IMR-90 (cell line): ENCODE results near the gene REXO1. TPM values are rescaled to one million over a fixed set of nuclear protein-coding genes. Genes with fewer than 3 reads are reported as not detected.

ENCODE experiments used
- ATAC-seq: fragments of 200-7000 bp; cut with Tn5 transposase; 2 replicates; pipeline ENCODE4 v1.9.1; 2020; ENCODE audit warnings: low read depth, mild to moderate bottlenecking, moderate library complexity
- BruUV-seq: library from RNA; stranded (reverse); fragments of 400-500 nt; replicated peaks from 2 replicates; lab custom pipeline; 2021; lab: Mats Ljungman, UMichigan
- CTCF ChIA-PET: fragments of 300-600 bp; formaldehyde crosslinking; extraction: SDS; loops from one replicate; lab custom pipeline; 2021; ENCODE audit warnings: antibody characterized with exemption; lab: Yijun Ruan, JAX
- POLR2A ChIA-PET: fragments of 300-600 bp; sonication (Branson Sonifier 250); formaldehyde crosslinking; loops from one replicate; lab custom pipeline; 2022; ENCODE audit warnings: antibody characterized with exemption; ENCODE audit not compliant: unreplicated experiment; lab: Charles Lee
- DNase-seq: peaks from one replicate; pipeline ENCODE4 v3.0.0; 2013
- H2AFZ ChIP-seq: replicated peaks from 2 replicates; pipeline ENCODE3; 2013; ENCODE audit warnings: low read length, mild to moderate bottlenecking; ENCODE audit not compliant: poor library complexity
- H2AK5ac ChIP-seq: 2 replicates; pipeline ENCODE4 v1.6.1; 2013; ENCODE audit warnings: low read depth, low read length, inconsistent platforms
- H2AK9ac ChIP-seq: replicated peaks from 2 replicates; pipeline ENCODE3; 2013; ENCODE audit warnings: mild to moderate bottlenecking, low read depth, low read length, moderate library complexity; ENCODE audit not compliant: poor library complexity
- H2BK120ac ChIP-seq: 2 replicates; pipeline ENCODE4 v1.6.1; 2013; ENCODE audit warnings: low read depth, low read length, inconsistent platforms
- H2BK15ac ChIP-seq: 3 replicates; pipeline ENCODE4 v1.6.1; 2013; ENCODE audit warnings: low read depth, low read length, inconsistent platforms
- H2BK20ac ChIP-seq: 2 replicates; pipeline ENCODE4 v1.6.1; 2013; ENCODE audit warnings: low read depth, mild to moderate bottlenecking, inconsistent platforms, low read length, moderate library complexity
- H2BK5ac ChIP-seq: 2 replicates; pipeline ENCODE4 v1.6.1; 2013; ENCODE audit warnings: mild to moderate bottlenecking, low read depth, low read length, inconsistent platforms; ENCODE audit not compliant: poor library complexity, severe bottlenecking
- H3K14ac ChIP-seq: replicated peaks from 2 replicates; pipeline ENCODE4 v1.6.1; 2013; ENCODE audit warnings: low read depth, low read length, inconsistent platforms
- H3K18ac ChIP-seq: 2 replicates; pipeline ENCODE4 v1.6.1; 2013; ENCODE audit warnings: low read depth, low read length, control low read depth
- H3K23ac ChIP-seq: 2 replicates; pipeline ENCODE4 v1.6.1; 2013; ENCODE audit warnings: low read depth, low read length, inconsistent platforms
- H3K27ac ChIP-seq: 2 replicates; pipeline ENCODE4 v1.5.1; 2013; ENCODE audit warnings: mild to moderate bottlenecking, control low read depth, low read length; ENCODE audit not compliant: insufficient read depth
- H3K27me3 ChIP-seq: 2 replicates; pipeline ENCODE4 v1.6.1; 2013; ENCODE audit warnings: low read length; ENCODE audit not compliant: control insufficient read depth, insufficient read depth
- H3K36me3 ChIP-seq: 2 replicates; pipeline ENCODE4 v1.6.1; 2013; ENCODE audit warnings: low read length, mixed read lengths; ENCODE audit not compliant: control insufficient read depth, insufficient read depth
- H3K4ac ChIP-seq: 2 replicates; pipeline ENCODE4 v1.6.1; 2013; ENCODE audit warnings: low read depth, low read length, inconsistent platforms
- H3K4me1 ChIP-seq: 2 replicates; pipeline ENCODE4 v1.6.1; 2013; ENCODE audit warnings: low read length, mixed read lengths; ENCODE audit not compliant: control insufficient read depth, insufficient read depth
- H3K4me2 ChIP-seq: 2 replicates; pipeline ENCODE4 v1.6.1; 2013; ENCODE audit warnings: low read depth, mild to moderate bottlenecking, control low read depth, low read length, moderate library complexity
- H3K4me3 ChIP-seq: 2 replicates; pipeline ENCODE4 v1.5.1; 2013; ENCODE audit warnings: low read depth, mild to moderate bottlenecking, control low read depth, low read length, moderate library complexity; ENCODE audit not compliant: insufficient read depth
- H3K56ac ChIP-seq: 2 replicates; pipeline ENCODE4 v1.6.1; 2013; ENCODE audit warnings: low read length, inconsistent platforms; ENCODE audit not compliant: insufficient read depth; ENCODE audit errors: extremely low read depth
- H3K79me1 ChIP-seq, 2 experiments: 2 replicates each; pipeline ENCODE4 v1.6.1; 2013; ENCODE audit warnings: low read length in 2 of 2, inconsistent platforms in 1 of 2, low read depth in 1 of 2
- H3K9ac ChIP-seq: 2 replicates; pipeline ENCODE4 v1.6.1; 2013; ENCODE audit warnings: low read depth, low read length, control low read depth
- H3K9me1 ChIP-seq: 2 replicates; pipeline ENCODE4 v1.6.1; 2013; ENCODE audit warnings: low read length, inconsistent platforms; ENCODE audit not compliant: insufficient read depth
- H3K9me3 ChIP-seq: 2 replicates; pipeline ENCODE4 v1.6.1; 2013; ENCODE audit warnings: low read length; ENCODE audit not compliant: control insufficient read depth, insufficient read depth
- H4K20me1 ChIP-seq: 2 replicates; pipeline ENCODE4 v1.6.1; 2013; ENCODE audit warnings: low read length, inconsistent platforms; ENCODE audit not compliant: insufficient read depth
- H4K5ac ChIP-seq: 2 replicates; pipeline ENCODE4 v1.6.1; 2013; ENCODE audit warnings: mild to moderate bottlenecking, low read depth, low read length, control low read depth
- H4K8ac ChIP-seq, 2 experiments: 2 replicates each; pipeline ENCODE4 v1.6.1; 2013; ENCODE audit warnings: low read depth in 2 of 2, low read length in 2 of 2, control low read depth in 1 of 2, inconsistent platforms in 1 of 2
- H4K91ac ChIP-seq: 2 replicates; pipeline ENCODE4 v1.6.1; 2013; ENCODE audit warnings: low read depth, low read length, inconsistent platforms; ENCODE audit not compliant: insufficient read depth
- BHLHE40 ChIP-seq: fragments of 150-350 bp; IDR thresholded peaks from 2 replicates; pipeline ENCODE4 v1.6.1; 2016; ENCODE audit warnings: mild to moderate bottlenecking, low read depth, low read length
- CEBPB ChIP-seq: IDR thresholded peaks from 2 replicates; pipeline ENCODE4 v1.6.1; 2012; ENCODE audit warnings: low read depth, low read length, improper control_type of control experiment
- CHD1 ChIP-seq: IDR thresholded peaks from 2 replicates; pipeline ENCODE4 v1.6.1; 2012; ENCODE audit warnings: low read depth, low read length, improper control_type of control experiment
- CTCF ChIP-seq: conservative IDR thresholded peaks from 2 replicates; pipeline ENCODE4 v1.5.1; 2012; ENCODE audit warnings: mild to moderate bottlenecking, low read depth, low read length, improper control_type of control experiment
- ELK1 ChIP-seq: fragments of 150-350 bp; IDR thresholded peaks from 2 replicates; pipeline ENCODE4 v1.6.1; 2016; ENCODE audit warnings: low read depth, mild to moderate bottlenecking, low read length, moderate library complexity, borderline replicate concordance
- MAFK ChIP-seq: IDR thresholded peaks from 2 replicates; pipeline ENCODE4 v1.6.1; 2012; ENCODE audit warnings: low read depth, low read length, improper control_type of control experiment
- MXI1 ChIP-seq: IDR thresholded peaks from 2 replicates; pipeline ENCODE4 v1.6.1; 2012; ENCODE audit warnings: low read depth, mild to moderate bottlenecking, low read length, moderate library complexity, borderline replicate concordance
- POLR2A ChIP-seq: IDR thresholded peaks from 2 replicates; pipeline ENCODE4 v1.6.1; 2012; ENCODE audit warnings: mild to moderate bottlenecking, low read depth, low read length
- RAD21 ChIP-seq: IDR thresholded peaks from 2 replicates; pipeline ENCODE4 v1.6.1; 2012; ENCODE audit warnings: low read length, improper control_type of control experiment
- RCOR1 ChIP-seq: IDR thresholded peaks from 2 replicates; pipeline ENCODE4 v1.6.1; 2012; ENCODE audit warnings: mild to moderate bottlenecking, low read length, improper control_type of control experiment; ENCODE audit not compliant: insufficient replicate concordance
- RFX5 ChIP-seq: IDR thresholded peaks from 2 replicates; pipeline ENCODE4 v1.8.0; 2012; ENCODE audit warnings: low read depth, mild to moderate bottlenecking, low read length, moderate library complexity
- SMC3 ChIP-seq: fragments of 150-350 bp; IDR thresholded peaks from 2 replicates; pipeline ENCODE4 v1.6.1; 2016; ENCODE audit warnings: low read depth, mild to moderate bottlenecking, antibody characterized with exemption, low read length, moderate library complexity
- USF2 ChIP-seq: fragments of 150-350 bp; IDR thresholded peaks from 2 replicates; pipeline ENCODE4 v1.6.1; 2017; ENCODE audit warnings: mild to moderate bottlenecking, antibody characterized with exemption, low read length, low read depth
- WGBS, 2 experiments: methylation state at CpG; one replicate each; pipeline versions ENCODE4 v1.1.5 to v1.1.7; 2013; ENCODE audit warnings: missing lambda C conversion rate in 2 of 2; ENCODE audit not compliant: insufficient read length in 1 of 2; ENCODE audit errors: extremely low coverage in 2 of 2; 5-methylcytosine and 5-hydroxymethylcytosine counted together
- dilution Hi-C: fragments of 300-500 bp; cut with HindIII; formaldehyde crosslinking; loops from one replicate; pipeline ENCODE4 v1.14.3; 2018; ENCODE audit warnings: low sequenced_read_pairs; ENCODE audit not compliant: unreplicated experiment
- in situ Hi-C: fragments of 300-500 bp; cut with MboI; formaldehyde crosslinking; loops from 3 replicates; pipeline ENCODE4 v1.14.3; 2019; ENCODE audit warnings: low sequenced_read_pairs, inconsistent platforms, mixed read lengths
- intact Hi-C: fragments of 100-400 bp; cut with micrococcal nuclease; formaldehyde crosslinking; loops from 2 replicates; pipeline ENCODE4 v1.10.0; 2022
- polyA plus RNA-seq, 3 experiments: library from polyadenylated mRNA; depleted of rRNA; stranded (reverse); fragments of >200 nt; gene quantifications; 2 replicates each; pipeline ENCODE4 v1.2.3, GENCODE V29; 2012; ENCODE audit warnings: low replicate concordance in 1 of 3
- total RNA-seq: library from RNA; depleted of rRNA; stranded (reverse); fragments of >200 nt; gene quantifications from 2 replicates; pipeline ENCODE4 v1.2.3, GENCODE V29; 2012

Gene REXO1
- total and polyA plus RNA-seq, 2 of the 4 experiments (the other 2 are of a cell fraction), result 1.4 to 63.7 TPM

- no peak for TF ChIP-seq RCOR1
Measured at GRCh38 chr19:1836458-1837221, 11.6 kb downstream of the REXO1 start (continued).

GRCh38 chr19:1833540-1833939 lies 14.7 kb downstream of the REXO1 start:
- H2BK5ac ChIP-seq, result no peak overlapping the region
- peaks cover 80% of the 10 kb centered on the region for H4K20me1 ChIP-seq
- WGBS, 2 experiments, result 85% methylated on average over 6 of the region's 15 CpGs; no CpG with 5 or more reads in 1 of the 2 experiments
- dilution Hi-C loops (no loop called here), in situ Hi-C loops (no loop called here), intact Hi-C loops (no loop called here)
- H2BK120ac ChIP-seq, result no peak overlapping the region
- no peak overlapping the region for H2BK15ac ChIP-seq
- H3K9ac ChIP-seq, result no peak overlapping the region
- H2AK9ac ChIP-seq, result peak overlapping the region; percentile 55
- no peak overlapping the region for H3K4me2 ChIP-seq
- no peak overlapping the region for H2AFZ ChIP-seq
- peaks cover 3% of the 10 kb centered on the region; the same call in 1 of the 2 replicates for H3K36me3 ChIP-seq
- no peaks in the 10 kb centered on the region for H3K27me3 ChIP-seq
- no peak overlapping the region for H3K27ac ChIP-seq
- no peaks in the 10 kb centered on the region for H3K9me3 ChIP-seq
- no peak overlapping the region for H4K5ac ChIP-seq
- H2BK20ac ChIP-seq, result no peak overlapping the region
- ChIA-PET POLR2A (no interaction called here), CTCF (interaction anchor here (0.6 kb wide), 1 partner anchor 54 kb away, joined by 10 read pairs; no protein-coding TSS in a partner anchor)
- peaks cover 24 to 70% of the 10 kb centered on the region in 2 experiments for H3K79me1 ChIP-seq
- H3K4me3 ChIP-seq, result no peak overlapping the region
- H3K9me1 ChIP-seq, result no peaks in the 10 kb centered on the region
- H3K18ac ChIP-seq, result no peak overlapping the region
- no peaks in the 10 kb centered on the region for H3K4me1 ChIP-seq
- no peak overlapping the region for H2AK5ac ChIP-seq
- H4K91ac ChIP-seq, result no peak overlapping the region
- no peak overlapping the region for H3K56ac ChIP-seq
- no peak overlapping the region for H3K14ac ChIP-seq
- BruUV-seq, result no TSS peak
- no peak overlapping the region for H3K23ac ChIP-seq
- DNase-seq, result no peak
- H4K8ac ChIP-seq, result no peak overlapping the region
- no peak overlapping the region for H3K4ac ChIP-seq
- no peak for ATAC-seq
- no peak for TF ChIP-seq CHD1
- TF ChIP-seq RAD21, result no peak
- no peak for TF ChIP-seq RFX5
- no peak for TF ChIP-seq POLR2A
- TF ChIP-seq SMC3, result no peak
- TF ChIP-seq CTCF, result no peak
- TF ChIP-seq MAFK, result no peak
- no peak for TF ChIP-seq MXI1
- TF ChIP-seq CEBPB, result no peak
- no peak for TF ChIP-seq USF2
- no peak for TF ChIP-seq ELK1
- TF ChIP-seq BHLHE40, result no peak
